ENCODE measurements around the gene CISD1.
"Not testable (repeated sequence)": the region's sequence is repeated elsewhere in the genome, so short reads cannot be mapped to it uniquely, and the experiment has no call there.

Gene CISD1

GRCh38 chr10:58268946-58269781 lies at the start of gene CISD1:
Gene CISD1, plus strand, starts transcription at chr10:58269162. Its CDS starts 112 bp downstream, at chr10:58269274.
- Histone ChIP-seq H3K9me3 (ENCODE audit: control insufficient read depth in 2 of 2, low read length in 2 of 2) (no peaks in the 10 kb centered on the region), H3K27ac (ENCODE audit: low read depth in 2 of 2, low read length in 2 of 2) (peak within 1 kb of the TSS; percentile 98), H3K27me3 (ENCODE audit: control insufficient read depth in 2 of 2, insufficient read depth in 2 of 2, low read length in 2 of 2) (no peaks in the 10 kb centered on the region), H3K9ac (ENCODE audit: low read depth in 1 of 2, low read length in 2 of 2) (peak within 1 kb of the TSS; percentile 64 to 99), H3K4me1 (ENCODE audit: control insufficient read depth in 2 of 2, insufficient read depth in 2 of 2, low read length in 2 of 2) (peaks cover 18 to 23% of the 10 kb centered on the region in 2 donors), H3K4me3 (ENCODE audit: low read length in 2 of 2) (peak within 1 kb of the TSS; percentile 85 to 98), H3K36me3 (ENCODE audit: control insufficient read depth in 2 of 2, insufficient read depth in 2 of 2, low read length in 2 of 2) (no peaks in the 10 kb centered on the region)

DNA sequence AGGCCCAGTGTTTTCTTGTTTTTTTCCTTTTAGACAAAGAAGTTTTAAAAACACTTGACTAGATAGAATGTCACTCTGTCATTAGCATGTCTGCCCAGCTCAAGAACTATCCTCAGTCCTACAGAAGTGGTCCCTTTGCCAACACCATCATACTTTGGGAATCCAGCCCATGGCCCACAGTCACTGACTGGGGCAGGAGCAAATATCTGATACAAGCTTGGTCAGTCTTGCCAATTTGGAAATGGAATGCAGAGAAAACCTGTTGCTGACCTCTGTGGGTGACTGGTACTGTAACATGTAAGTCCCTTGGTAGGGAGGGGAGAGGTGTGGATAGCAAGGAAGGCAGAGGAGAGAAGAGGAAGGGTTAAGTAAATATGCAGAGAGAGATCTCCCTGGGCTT lies 49.1 kb upstream of the CISD1 start:
- H3K27me3 ChIP-seq (ENCODE audit: control insufficient read depth in 2 of 2, insufficient read depth in 2 of 2, low read length in 2 of 2), result no peaks in the 10 kb centered on the region
- peaks cover 0 to 2% of the 10 kb centered on the region in 2 donors for H3K36me3 ChIP-seq (ENCODE audit: control insufficient read depth in 2 of 2, insufficient read depth in 2 of 2, low read length in 2 of 2)
- no peak overlapping the region for H3K9ac ChIP-seq (ENCODE audit: low read depth in 1 of 2, low read length in 2 of 2)
- H3K4me3 ChIP-seq (ENCODE audit: low read length in 2 of 2), result no peak overlapping the region
- H3K27ac ChIP-seq (ENCODE audit: low read depth in 2 of 2, low read length in 2 of 2), result no peak overlapping the region
- no peaks in the 10 kb centered on the region for H3K9me3 ChIP-seq (ENCODE audit: control insufficient read depth in 2 of 2, low read length in 2 of 2)
- H3K4me1 ChIP-seq (ENCODE audit: control insufficient read depth in 2 of 2, insufficient read depth in 2 of 2, low read length in 2 of 2), result no peaks in the 10 kb centered on the region

DNA sequence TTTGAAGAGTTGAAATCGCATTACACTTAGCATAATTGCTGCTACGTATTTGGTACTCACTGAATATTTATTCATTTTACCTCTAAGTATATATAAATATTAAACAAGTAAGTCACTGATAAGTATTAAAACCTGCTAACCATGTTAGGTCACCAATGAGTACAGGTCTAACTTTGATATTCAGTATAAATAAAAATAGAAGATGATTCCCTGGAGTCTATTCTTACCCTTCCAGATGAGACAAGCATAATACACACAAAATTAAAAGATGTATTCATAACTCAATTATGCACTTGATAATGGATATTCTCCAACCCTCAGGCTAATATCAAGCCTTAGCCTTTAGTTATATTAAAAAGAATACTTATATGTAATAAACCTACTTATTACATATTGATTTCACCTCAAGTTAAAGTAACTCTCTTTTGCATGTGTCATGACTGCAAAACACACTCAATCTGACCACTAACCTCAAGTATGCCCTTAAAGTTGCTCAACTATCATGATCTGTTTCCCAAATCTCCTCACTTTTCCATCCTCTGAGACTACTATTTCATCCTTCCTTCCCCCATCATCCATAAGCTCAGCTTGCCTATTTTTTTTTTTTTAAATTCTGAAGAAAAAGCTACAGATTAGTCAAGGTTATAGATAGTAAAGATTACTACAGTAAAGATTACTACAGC lies 48.1 kb upstream of the CISD1 start:
- no peaks in the 10 kb centered on the region for H3K9me3 ChIP-seq (ENCODE audit: control insufficient read depth in 2 of 2, low read length in 2 of 2)
- H3K27ac ChIP-seq (ENCODE audit: low read depth in 2 of 2, low read length in 2 of 2), result no peak overlapping the region
- H3K9ac ChIP-seq (ENCODE audit: low read depth in 1 of 2, low read length in 2 of 2), result no peak overlapping the region
- H3K4me1 ChIP-seq (ENCODE audit: control insufficient read depth in 2 of 2, insufficient read depth in 2 of 2, low read length in 2 of 2), result no peaks in the 10 kb centered on the region
- no peaks in the 10 kb centered on the region for H3K27me3 ChIP-seq (ENCODE audit: control insufficient read depth in 2 of 2, insufficient read depth in 2 of 2, low read length in 2 of 2)
- H3K4me3 ChIP-seq (ENCODE audit: low read length in 2 of 2), result no peak overlapping the region
- H3K36me3 ChIP-seq (ENCODE audit: control insufficient read depth in 2 of 2, insufficient read depth in 2 of 2, low read length in 2 of 2), result peaks cover under 1 to 2% of the 10 kb centered on the region in 2 donors

DNA sequence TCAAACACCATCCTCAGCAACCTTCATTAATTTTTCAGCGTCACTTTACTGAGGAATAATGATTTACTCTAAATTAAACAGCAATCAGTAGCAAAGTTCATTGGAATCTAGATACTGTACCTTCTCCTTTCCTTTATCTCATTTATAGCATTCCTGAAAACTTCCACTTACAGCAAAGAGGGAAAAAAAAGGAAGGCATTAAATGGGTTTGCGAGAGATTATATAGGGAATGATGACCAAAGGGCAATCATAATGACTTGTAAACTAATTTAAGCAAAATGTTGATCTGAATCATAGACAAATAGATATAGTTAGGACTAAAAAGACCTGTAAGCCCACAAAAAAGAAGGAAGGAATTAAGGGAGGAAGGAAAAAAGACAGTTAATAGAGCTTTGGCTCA lies 43.3 kb upstream of the CISD1 start:
- Histone ChIP-seq H3K27ac (ENCODE audit: low read depth in 2 of 2, low read length in 2 of 2) (no peak overlapping the region), H3K27me3 (ENCODE audit: control insufficient read depth in 2 of 2, insufficient read depth in 2 of 2, low read length in 2 of 2) (no peaks in the 10 kb centered on the region), H3K9me3 (ENCODE audit: control insufficient read depth in 2 of 2, low read length in 2 of 2) (no peaks in the 10 kb centered on the region), H3K36me3 (ENCODE audit: control insufficient read depth in 2 of 2, insufficient read depth in 2 of 2, low read length in 2 of 2) (peaks cover 2 to 6% of the 10 kb centered on the region in 2 donors), H3K4me3 (ENCODE audit: low read length in 2 of 2) (no peak overlapping the region), H3K9ac (ENCODE audit: low read depth in 1 of 2, low read length in 2 of 2) (no peak overlapping the region), H3K4me1 (ENCODE audit: control insufficient read depth in 2 of 2, insufficient read depth in 2 of 2, low read length in 2 of 2) (no peaks in the 10 kb centered on the region)

- H3K27me3 ChIP-seq (ENCODE audit: control insufficient read depth in 2 of 2, insufficient read depth in 2 of 2, low read length in 2 of 2); H3K4me1 ChIP-seq (ENCODE audit: control insufficient read depth in 2 of 2, insufficient read depth in 2 of 2, low read length in 2 of 2); H3K9ac ChIP-seq (ENCODE audit: low read depth in 1 of 2, low read length in 2 of 2); H3K4me3 ChIP-seq (ENCODE audit: low read length in 2 of 2); H3K9me3 ChIP-seq (ENCODE audit: control insufficient read depth in 2 of 2, low read length in 2 of 2); H3K27ac ChIP-seq (ENCODE audit: low read depth in 2 of 2, low read length in 2 of 2); H3K36me3 ChIP-seq (ENCODE audit: control insufficient read depth in 2 of 2, insufficient read depth in 2 of 2, low read length in 2 of 2): not testable (repeated sequence)
Observed at GRCh38 chr10:58229856-58230255, 39.1 kb upstream of the CISD1 start.

DNA sequence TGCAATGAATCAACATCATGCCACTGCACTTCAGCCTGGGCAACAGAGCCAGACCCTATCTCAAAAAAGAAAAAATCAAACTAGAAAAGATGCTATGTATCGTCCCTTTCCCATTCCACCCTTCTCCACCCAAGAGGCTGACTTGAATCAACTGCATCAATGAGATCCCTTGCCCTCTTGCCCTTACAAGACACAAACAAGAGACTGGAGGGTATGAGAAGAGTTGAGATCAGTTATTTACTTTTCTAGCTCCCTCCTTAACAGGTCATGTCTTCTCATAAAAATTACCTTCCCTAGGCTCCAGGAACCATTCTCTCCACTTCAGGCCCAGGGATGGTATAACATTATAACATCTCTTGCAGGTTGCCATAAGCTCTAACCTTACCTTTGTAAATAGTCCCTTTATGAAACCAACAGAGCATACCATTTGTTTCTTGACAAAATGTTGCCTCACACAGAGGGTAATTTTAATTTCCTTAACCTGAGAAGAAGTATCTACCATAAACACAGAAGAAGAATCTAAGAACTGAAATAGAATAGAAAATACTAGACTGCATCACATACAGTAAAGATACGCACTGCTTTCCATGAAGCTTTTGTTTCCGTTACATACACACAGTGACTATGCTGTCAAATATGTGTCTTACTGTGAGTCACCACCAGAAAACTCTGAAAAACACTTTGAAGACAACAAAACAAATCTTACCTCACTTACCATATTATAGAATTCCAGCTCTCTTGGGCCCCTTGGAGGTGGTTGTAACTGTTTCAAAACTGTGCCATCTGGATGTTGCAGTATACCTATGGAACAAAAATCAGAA lies 31.7 kb upstream of the CISD1 start:
- Histone ChIP-seq H3K36me3 (ENCODE audit: control insufficient read depth in 2 of 2, insufficient read depth in 2 of 2, low read length in 2 of 2) (peaks cover 9 to 11% of the 10 kb centered on the region in 2 donors), H3K9me3 (ENCODE audit: control insufficient read depth in 2 of 2, low read length in 2 of 2) (no peaks in the 10 kb centered on the region), H3K4me3 (ENCODE audit: low read length in 2 of 2) (no peak overlapping the region), H3K27me3 (ENCODE audit: control insufficient read depth in 2 of 2, insufficient read depth in 2 of 2, low read length in 2 of 2) (no peaks in the 10 kb centered on the region), H3K4me1 (ENCODE audit: control insufficient read depth in 2 of 2, insufficient read depth in 2 of 2, low read length in 2 of 2) (no peaks in the 10 kb centered on the region), H3K27ac (ENCODE audit: low read depth in 2 of 2, low read length in 2 of 2) (no peak overlapping the region), H3K9ac (ENCODE audit: low read depth in 1 of 2, low read length in 2 of 2) (no peak overlapping the region)

GRCh38 chr10:58239561-58240169 lies 29.3 kb upstream of the CISD1 start:
- Histone ChIP-seq H3K27me3 (ENCODE audit: control insufficient read depth in 2 of 2, insufficient read depth in 2 of 2, low read length in 2 of 2) (no peaks in the 10 kb centered on the region), H3K36me3 (ENCODE audit: control insufficient read depth in 2 of 2, insufficient read depth in 2 of 2, low read length in 2 of 2) (peaks cover 9 to 11% of the 10 kb centered on the region in 2 donors), H3K9ac (ENCODE audit: low read depth in 1 of 2, low read length in 2 of 2) (no peak overlapping the region), H3K9me3 (ENCODE audit: control insufficient read depth in 2 of 2, low read length in 2 of 2) (no peaks in the 10 kb centered on the region), H3K27ac (ENCODE audit: low read depth in 2 of 2, low read length in 2 of 2) (no peak overlapping the region), H3K4me1 (ENCODE audit: control insufficient read depth in 2 of 2, insufficient read depth in 2 of 2, low read length in 2 of 2) (no peaks in the 10 kb centered on the region), H3K4me3 (ENCODE audit: low read length in 2 of 2) (no peak overlapping the region)

DNA sequence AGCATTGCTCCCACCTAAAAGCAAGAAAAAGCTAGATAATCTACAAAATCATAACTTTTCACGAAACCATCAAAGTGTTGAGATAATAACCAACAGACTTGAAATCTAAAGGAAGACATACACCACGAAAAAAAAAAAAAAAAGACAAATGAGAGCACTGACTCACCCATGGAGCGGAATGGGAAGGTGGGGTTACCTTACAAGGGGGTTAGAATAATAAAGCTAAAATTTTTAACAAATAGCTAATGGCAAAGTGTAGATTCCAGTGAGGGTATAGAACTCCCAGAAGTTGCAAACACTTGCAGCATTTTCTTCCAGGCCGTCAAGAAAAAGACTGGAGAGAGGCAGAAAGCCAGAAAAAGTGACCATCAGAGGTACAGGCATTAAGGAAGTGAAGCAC lies 28.4 kb upstream of the CISD1 start:
- Histone ChIP-seq H3K27ac (ENCODE audit: low read depth in 2 of 2, low read length in 2 of 2) (no peak overlapping the region), H3K9me3 (ENCODE audit: control insufficient read depth in 2 of 2, low read length in 2 of 2) (no peaks in the 10 kb centered on the region), H3K27me3 (ENCODE audit: control insufficient read depth in 2 of 2, insufficient read depth in 2 of 2, low read length in 2 of 2) (no peaks in the 10 kb centered on the region), H3K9ac (ENCODE audit: low read depth in 1 of 2, low read length in 2 of 2) (no peak overlapping the region), H3K4me1 (ENCODE audit: control insufficient read depth in 2 of 2, insufficient read depth in 2 of 2, low read length in 2 of 2) (no peaks in the 10 kb centered on the region), H3K4me3 (ENCODE audit: low read length in 2 of 2) (no peak overlapping the region), H3K36me3 (ENCODE audit: control insufficient read depth in 2 of 2, insufficient read depth in 2 of 2, low read length in 2 of 2) (peaks cover 9 to 11% of the 10 kb centered on the region in 2 donors)

DNA sequence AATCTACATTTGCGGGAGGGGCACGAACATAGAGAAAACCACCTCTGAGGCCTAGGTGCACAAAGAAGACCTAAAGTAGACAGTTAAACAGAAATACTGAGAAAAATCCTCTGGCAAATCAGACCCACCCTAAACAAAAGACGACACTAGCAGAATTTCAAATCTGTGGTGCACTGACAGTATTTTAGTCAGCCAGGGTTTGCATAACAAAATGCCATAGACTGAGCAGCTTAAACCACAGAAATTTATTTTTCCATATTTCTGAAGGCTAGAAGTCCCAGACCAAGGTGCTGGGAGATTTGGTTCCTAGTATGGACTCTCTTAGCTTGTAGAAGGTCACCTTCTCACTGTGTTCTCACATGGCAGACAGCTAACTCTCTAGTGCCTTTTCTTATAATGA lies 27.6 kb upstream of the CISD1 start:
- no peaks in the 10 kb centered on the region for H3K4me1 ChIP-seq (ENCODE audit: control insufficient read depth in 2 of 2, insufficient read depth in 2 of 2, low read length in 2 of 2)
- no peaks in the 10 kb centered on the region for H3K27me3 ChIP-seq (ENCODE audit: control insufficient read depth in 2 of 2, insufficient read depth in 2 of 2, low read length in 2 of 2)
- no peak overlapping the region for H3K4me3 ChIP-seq (ENCODE audit: low read length in 2 of 2)
- H3K9ac ChIP-seq (ENCODE audit: low read depth in 1 of 2, low read length in 2 of 2), result no peak overlapping the region
- no peaks in the 10 kb centered on the region for H3K9me3 ChIP-seq (ENCODE audit: control insufficient read depth in 2 of 2, low read length in 2 of 2)
- H3K27ac ChIP-seq (ENCODE audit: low read depth in 2 of 2, low read length in 2 of 2), result no peak overlapping the region
- H3K36me3 ChIP-seq (ENCODE audit: control insufficient read depth in 2 of 2, insufficient read depth in 2 of 2, low read length in 2 of 2), result peaks cover 5 to 6% of the 10 kb centered on the region in 2 donors
